ENCODE results near the gene AP1G1. TPM values are rescaled to one million over a fixed set of nuclear protein-coding genes. Genes with fewer than 3 reads are reported as not detected.
"Not testable (repeated sequence)": the region's sequence is repeated elsewhere in the genome, so short reads cannot be mapped to it uniquely, and the experiment has no call there.

Gene AP1G1
- total RNA-seq, 1 experiment from 2014 or later: 51.2 TPM

GRCh38 chr16:71687861-71688260, 120.8 kb downstream of the AP1G1 start:
- ChIA-PET CTCF (no interaction called here), POLR2A (ENCODE audit: unreplicated experiment) (no interaction called here)
- Histone ChIP-seq H3K36me3 (ENCODE audit: low read depth, low read length) (peaks cover 9% of the 10 kb centered on the region; the same call in 1 of the 2 replicates), H2AFZ (ENCODE audit: low read length) (no peak overlapping the region), H3K4me3 (ENCODE audit: low read length) (no peak overlapping the region), H3F3A (ENCODE audit: low read length, unreplicated experiment) (no peaks in the 10 kb centered on the region), H3K27me3 (ENCODE audit: low read length) (no peaks in the 10 kb centered on the region), H3K9me2 (replicated peaks; ENCODE audit: low read length) (no peaks in the 10 kb centered on the region), H4K20me1 (ENCODE audit: low read length) (no peaks in the 10 kb centered on the region), H3K4me2 (ENCODE audit: low read length) (no peak overlapping the region), H3K79me2 (ENCODE audit: low read length) (no peaks in the 10 kb centered on the region), H3K4me1 (ENCODE audit: insufficient read depth, low read length) (no peaks in the 10 kb centered on the region), H3K9me3 (ENCODE audit: low read length) (no peaks in the 10 kb centered on the region), H3K27ac (ENCODE audit: low read length) (no peak overlapping the region), H3K9ac (ENCODE audit: low read length) (no peak overlapping the region)
- DNase-seq: no peak
- TF ChIP-seq, protein P1, sequence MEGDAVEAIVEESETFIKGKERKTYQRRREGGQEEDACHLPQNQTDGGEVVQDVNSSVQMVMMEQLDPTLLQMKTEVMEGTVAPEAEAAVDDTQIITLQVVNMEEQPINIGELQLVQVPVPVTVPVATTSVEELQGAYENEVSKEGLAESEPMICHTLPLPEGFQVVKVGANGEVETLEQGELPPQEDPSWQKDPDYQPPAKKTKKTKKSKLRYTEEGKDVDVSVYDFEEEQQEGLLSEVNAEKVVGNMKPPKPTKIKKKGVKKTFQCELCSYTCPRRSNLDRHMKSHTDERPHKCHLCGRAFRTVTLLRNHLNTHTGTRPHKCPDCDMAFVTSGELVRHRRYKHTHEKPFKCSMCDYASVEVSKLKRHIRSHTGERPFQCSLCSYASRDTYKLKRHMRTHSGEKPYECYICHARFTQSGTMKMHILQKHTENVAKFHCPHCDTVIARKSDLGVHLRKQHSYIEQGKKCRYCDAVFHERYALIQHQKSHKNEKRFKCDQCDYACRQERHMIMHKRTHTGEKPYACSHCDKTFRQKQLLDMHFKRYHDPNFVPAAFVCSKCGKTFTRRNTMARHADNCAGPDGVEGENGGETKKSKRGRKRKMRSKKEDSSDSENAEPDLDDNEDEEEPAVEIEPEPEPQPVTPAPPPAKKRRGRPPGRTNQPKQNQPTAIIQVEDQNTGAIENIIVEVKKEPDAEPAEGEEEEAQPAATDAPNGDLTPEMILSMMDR (conservative IDR thresholded peaks at IDR 0.05; ENCODE audit: low read depth, low read length): no peak
- TF ChIP-seq EZH2phosphoT487 (IDR thresholded peaks at IDR 0.05; ENCODE audit: borderline replicate concordance, low read length) (no peak), EZH2 (IDR thresholded peaks at IDR 0.05; ENCODE audit: low read length, unreplicated experiment) (no peak)
- no TSS peak for BruUV-seq (replicated peaks)
- no peak for ATAC-seq
- intact Hi-C loops (cut with micrococcal nuclease): no loop called here

DNA sequence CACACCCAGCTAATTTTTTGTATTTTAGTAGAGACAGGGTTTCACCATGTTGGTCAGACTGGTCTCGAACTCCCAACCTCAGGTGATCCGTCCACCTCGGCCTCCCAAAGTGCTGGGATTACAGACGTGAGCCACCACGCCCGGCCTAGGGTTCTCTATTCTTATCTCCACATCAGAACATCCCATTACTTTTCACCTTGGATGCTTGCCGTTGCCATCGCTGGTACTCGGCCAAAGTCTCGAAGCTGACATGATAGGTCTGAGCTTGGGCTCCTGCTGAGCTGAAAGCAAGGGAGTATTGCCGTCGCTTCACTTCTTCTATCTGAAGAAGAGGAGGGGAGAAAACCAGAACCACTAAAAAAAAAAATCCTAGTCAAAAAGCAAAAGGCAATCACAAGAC, 124.4 kb downstream of the AP1G1 start:
- H3K36me3 ChIP-seq (ENCODE audit: low read depth, low read length); H3K27ac ChIP-seq (ENCODE audit: low read length); H3K9me2 ChIP-seq (replicated peaks; ENCODE audit: low read length); H3F3A ChIP-seq (ENCODE audit: low read length, unreplicated experiment); H3K27me3 ChIP-seq (ENCODE audit: low read length); BruUV-seq (replicated peaks); DNase-seq; POLR2A ChIA-PET (ENCODE audit: unreplicated experiment); CTCF ChIA-PET; H2AFZ ChIP-seq (ENCODE audit: low read length); H3K4me3 ChIP-seq (ENCODE audit: low read length); intact Hi-C loops (cut with micrococcal nuclease); H4K20me1 ChIP-seq (ENCODE audit: low read length); H3K4me2 ChIP-seq (ENCODE audit: low read length); H3K79me2 ChIP-seq (ENCODE audit: low read length); H3K4me1 ChIP-seq (ENCODE audit: insufficient read depth, low read length); ATAC-seq; H3K9ac ChIP-seq (ENCODE audit: low read length); H3K9me3 ChIP-seq (ENCODE audit: low read length): not testable (repeated sequence)

DNA sequence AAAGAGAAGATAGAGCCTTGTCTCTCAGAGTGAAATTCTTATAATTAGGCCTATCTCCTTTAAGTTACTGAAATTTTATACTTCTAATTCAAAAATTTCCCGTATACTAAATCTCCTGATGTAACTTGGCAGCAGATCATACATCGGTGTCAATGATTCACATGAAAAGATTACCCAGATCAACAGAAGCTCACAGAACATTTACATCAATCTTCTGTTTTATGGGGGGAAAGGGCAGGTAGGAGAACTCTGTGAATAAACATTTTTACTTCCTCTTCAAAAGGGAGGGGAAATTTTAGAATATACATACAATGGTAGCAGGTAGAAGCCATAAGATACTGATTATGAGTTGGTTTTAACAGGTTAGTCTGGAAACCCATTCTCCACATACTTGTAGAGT, 127.3 kb downstream of the AP1G1 start:
- no peaks in the 10 kb centered on the region for H4K20me1 ChIP-seq (ENCODE audit: low read length)
- no peak overlapping the region for H3K9ac ChIP-seq (ENCODE audit: low read length)
- no peaks in the 10 kb centered on the region for H3K4me1 ChIP-seq (ENCODE audit: insufficient read depth, low read length)
- H3K36me3 ChIP-seq (ENCODE audit: low read depth, low read length): 0 out of 2 replicates have a peak, but pooled peaks cover 6% of the 10 kb centered on the region
- DNase-seq: no peak
- ATAC-seq: no peak
- no peak overlapping the region for H3K4me3 ChIP-seq (ENCODE audit: low read length)
- no peak overlapping the region for H3K27ac ChIP-seq (ENCODE audit: low read length)
- H3F3A ChIP-seq (ENCODE audit: low read length, unreplicated experiment): no peaks in the 10 kb centered on the region
- H2AFZ ChIP-seq (ENCODE audit: low read length): no peak overlapping the region
- intact Hi-C loops (cut with micrococcal nuclease): no loop called here
- H3K9me2 ChIP-seq (replicated peaks; ENCODE audit: low read length): no peaks in the 10 kb centered on the region
- ChIA-PET POLR2A (ENCODE audit: unreplicated experiment) (no interaction called here), CTCF (no interaction called here)
- H3K79me2 ChIP-seq (ENCODE audit: low read length): no peaks in the 10 kb centered on the region
- no peaks in the 10 kb centered on the region for H3K27me3 ChIP-seq (ENCODE audit: low read length)
- BruUV-seq (replicated peaks): no TSS peak
- H3K9me3 ChIP-seq (ENCODE audit: low read length): no peaks in the 10 kb centered on the region
- no peak overlapping the region for H3K4me2 ChIP-seq (ENCODE audit: low read length)
- no peak for TF ChIP-seq EZH2phosphoT487 (IDR thresholded peaks at IDR 0.05; ENCODE audit: borderline replicate concordance, low read length)
- TF ChIP-seq, protein P1 (conservative IDR thresholded peaks at IDR 0.05; ENCODE audit: low read depth, low read length): no peak
- no peak for TF ChIP-seq EZH2 (IDR thresholded peaks at IDR 0.05; ENCODE audit: low read length, unreplicated experiment)

Other genes starting within 250 kb of the AP1G1 start
- gene TAT, start 231.7 kb downstream of the AP1G1 start, total RNA-seq (2014; rRNA removed): not detected in 2 replicates
- gene MARVELD3, start 182.7 kb downstream of the AP1G1 start, total RNA-seq (2014; rRNA removed): 7.4 and 14.6 TPM in 2 replicates
- gene PHLPP2, start 84.1 kb downstream of the AP1G1 start, total RNA-seq (2014; rRNA removed): 4.4 and 5.0 TPM in 2 replicates
- gene ATXN1L, start 37.1 kb upstream of the AP1G1 start, total RNA-seq (2014; rRNA removed): 8.5 and 9.2 TPM in 2 replicates
- gene ZNF821, start 75.3 kb upstream of the AP1G1 start, total RNA-seq (2014; rRNA removed): 4.7 and 5.4 TPM in 2 replicates
- 75.2 and 86.4 TPM in 2 replicates for gene IST1, start 86.7 kb upstream of the AP1G1 start, total RNA-seq (2014; rRNA removed)
- gene PKD1L3, start 191.6 kb upstream of the AP1G1 start, total RNA-seq (2014; rRNA removed): not detected in 2 replicates
- gene DHODH, start 199.9 kb upstream of the AP1G1 start, total RNA-seq (2014; rRNA removed): 10.6 and 11.1 TPM in 2 replicates
- not detected in 2 replicates for gene HP, start 245.7 kb upstream of the AP1G1 start, total RNA-seq (2014; rRNA removed)

Measured in PC-3 (cell line).